Caco-2 (cell line): ENCODE results near the gene GALNT18. TPM values are rescaled to one million over a fixed set of nuclear protein-coding genes. Genes with fewer than 3 reads are reported as not detected.

Experiments
- BruUV-seq: library from RNA; stranded (reverse); fragments of 400-500 nt; replicated peaks from 2 replicates; lab custom pipeline; 2021; lab: Mats Ljungman, UMichigan
- CTCF ChIA-PET: fragments of 300-600 bp; sonication (Branson Sonifier 250); formaldehyde crosslinking; loops from one replicate; lab custom pipeline; 2022; ENCODE audit warnings: antibody characterized with exemption; lab: Charles Lee
- POLR2A ChIA-PET: fragments of 300-600 bp; sonication (Branson Sonifier 250); formaldehyde crosslinking; loops from one replicate; lab custom pipeline; 2022; ENCODE audit warnings: antibody characterized with exemption; lab: Charles Lee
- DNase-seq, 2 experiments: peaks; one replicate each; pipeline versions ENCODE4 v3.0.0 to v3.0.0-alpha.2; 2020 to 2022
- H3K27me3 ChIP-seq: replicated peaks from 2 replicates; pipeline ENCODE4 v1.6.0; 2011; ENCODE audit warnings: low read length; ENCODE audit not compliant: control insufficient read depth, insufficient read depth
- H3K36me3 ChIP-seq: 2 replicates; pipeline ENCODE4 v1.5.1; 2011; ENCODE audit warnings: low read length; ENCODE audit not compliant: control insufficient read depth, insufficient read depth
- H3K4me1 ChIP-seq: fragments of 250-450 bp; sonication (Bioruptor Pico); 2 replicates; pipeline ENCODE4 v1.5.1; 2020; ENCODE audit warnings: mild to moderate bottlenecking
- H3K4me3 ChIP-seq: 2 replicates; pipeline ENCODE4 v1.5.1; 2011; ENCODE audit warnings: low read depth, mild to moderate bottlenecking, control low read depth, low read length
- H3K9me3 ChIP-seq: fragments of 250-450 bp; sonication (Bioruptor Pico); 2 replicates; pipeline ENCODE4 v1.5.1; 2020; ENCODE audit warnings: mild to moderate bottlenecking, moderate library complexity
- H3K27ac Mint-ChIP-seq: one replicate; pipeline ENCODE4 v1.8.0; 2022; ENCODE audit warnings: mixed read lengths; ENCODE audit not compliant: unreplicated experiment
- H3K27me3 Mint-ChIP-seq: one replicate; pipeline ENCODE4 v1.8.0; 2022; ENCODE audit warnings: mixed read lengths; ENCODE audit not compliant: insufficient read depth, unreplicated experiment
- H3K36me3 Mint-ChIP-seq: one replicate; pipeline ENCODE4 v1.8.0; 2022; ENCODE audit warnings: mild to moderate bottlenecking, mixed read lengths; ENCODE audit not compliant: insufficient read depth, unreplicated experiment
- H3K4me1 Mint-ChIP-seq: one replicate; pipeline ENCODE4 v1.8.0; 2022; ENCODE audit warnings: low read depth, mixed read lengths; ENCODE audit not compliant: unreplicated experiment
- H3K4me3 Mint-ChIP-seq: one replicate; pipeline ENCODE4 v1.8.0; 2022; ENCODE audit warnings: mild to moderate bottlenecking, moderate library complexity, mixed read lengths; ENCODE audit not compliant: unreplicated experiment
- H3K9me3 Mint-ChIP-seq: one replicate; pipeline ENCODE4 v1.8.0; 2022; ENCODE audit warnings: mixed read lengths; ENCODE audit not compliant: unreplicated experiment
- CTCF ChIP-seq, 2 experiments: fragments of 200-600 bp in 1 of 2; IDR thresholded peaks; 1 replicate in 1 of 2; 2 replicates in 1 of 2; pipeline versions ENCODE4 v1.5.1 to v1.8.0; 2011 to 2022; ENCODE audit warnings: antibody characterized with exemption in 1 of 2, control low read depth in 1 of 2, inconsistent platforms in 1 of 2, low read depth in 1 of 2, low read length in 1 of 2, mild to moderate bottlenecking in 1 of 2, moderate library complexity in 1 of 2; ENCODE audit not compliant: insufficient read depth in 1 of 2, severe bottlenecking in 1 of 2, unreplicated experiment in 1 of 2
- intact Hi-C: fragments of 100-400 bp; cut with micrococcal nuclease; formaldehyde crosslinking; loops from one replicate; pipeline ENCODE4 v1.10.0; 2022; ENCODE audit not compliant: unreplicated experiment
- total RNA-seq: library from RNA; stranded (reverse); gene quantifications from 2 replicates; pipeline ENCODE4 v1.2.3, GENCODE V29; 2022

The GALNT18 gene
- total RNA-seq, 1 experiment from 2014 or later, result 0.43 TPM

- Mint-ChIP-seq H3K4me1 (no peaks in the 10 kb centered on the region), H3K36me3 (no peaks in the 10 kb centered on the region), H3K9me3 (peaks cover 2% of the 10 kb centered on the region), H3K4me3 (no peak overlapping the region), H3K27ac (no peak overlapping the region), H3K27me3 (peaks cover 16% of the 10 kb centered on the region)
- ChIA-PET POLR2A (no interaction called here), CTCF (interaction anchor here (0.6 kb wide), 1 partner anchor 399 kb away, joined by 3 read pairs; no protein-coding TSS in a partner anchor)
- Histone ChIP-seq H3K9me3 (no peaks in the 10 kb centered on the region), H3K4me3 (no peak overlapping the region), H3K4me1 (no peaks in the 10 kb centered on the region), H3K36me3 (no peaks in the 10 kb centered on the region), H3K27me3 (peaks cover 1% of the 10 kb centered on the region; the same call in 1 of the 2 replicates)
- DNase-seq, result no peak
- no peak for TF ChIP-seq CTCF (IDR thresholded peaks at IDR 0.05; ENCODE audit: insufficient read depth in 1 of 2, low read depth in 1 of 2, low read length in 1 of 2, severe bottlenecking in 1 of 2, unreplicated experiment in 1 of 2)
- no TSS peak for BruUV-seq
- intact Hi-C loops, result no loop called here
These were observed 247.3 kb downstream of the GALNT18 start for GRCh38 chr11:11374358-11375148.

GRCh38 chr11:11373934-11374333 is 247.9 kb downstream of the GALNT18 start:
- peaks cover 1% of the 10 kb centered on the region; the same call in 1 of the 2 replicates for H3K27me3 ChIP-seq
- H3K4me1 ChIP-seq, result no peaks in the 10 kb centered on the region
- no peaks in the 10 kb centered on the region for H3K36me3 ChIP-seq
- no peak overlapping the region for H3K27ac Mint-ChIP-seq
- no peak for TF ChIP-seq CTCF (IDR thresholded peaks at IDR 0.05; ENCODE audit: insufficient read depth in 1 of 2, low read depth in 1 of 2, low read length in 1 of 2, severe bottlenecking in 1 of 2, unreplicated experiment in 1 of 2)
- H3K9me3 ChIP-seq, result no peaks in the 10 kb centered on the region
- H3K36me3 Mint-ChIP-seq, result no peaks in the 10 kb centered on the region
- no peaks in the 10 kb centered on the region for H3K4me1 Mint-ChIP-seq
- CTCF ChIA-PET, result no interaction called here
- H3K9me3 Mint-ChIP-seq, result peaks cover 8% of the 10 kb centered on the region
- no peak overlapping the region for H3K4me3 Mint-ChIP-seq
- POLR2A ChIA-PET, result no interaction called here
- intact Hi-C loops, result no loop called here
- H3K27me3 Mint-ChIP-seq, result peaks cover 21% of the 10 kb centered on the region
- no peak overlapping the region for H3K4me3 ChIP-seq
- BruUV-seq, result no TSS peak
- no peak for DNase-seq

- Histone ChIP-seq H3K4me3 (no peak overlapping the region), H3K4me1 (no peaks in the 10 kb centered on the region), H3K9me3 (0 out of 2 replicates have a peak, but pooled peaks cover 7% of the 10 kb centered on the region), H3K36me3 (no peaks in the 10 kb centered on the region), H3K27me3 (peaks cover 1% of the 10 kb centered on the region; the same call in 1 of the 2 replicates)
- intact Hi-C loops, result no loop called here
- H3K4me3 Mint-ChIP-seq, result no peak overlapping the region
- peaks cover 23% of the 10 kb centered on the region for H3K27me3 Mint-ChIP-seq
- no peak for DNase-seq
- ChIA-PET POLR2A (no interaction called here), CTCF (no interaction called here)
- no TSS peak for BruUV-seq
- H3K36me3 Mint-ChIP-seq, result no peaks in the 10 kb centered on the region
- peaks cover 21% of the 10 kb centered on the region for H3K9me3 Mint-ChIP-seq
- TF ChIP-seq CTCF (IDR thresholded peaks at IDR 0.05; ENCODE audit: insufficient read depth in 1 of 2, low read depth in 1 of 2, low read length in 1 of 2, severe bottlenecking in 1 of 2, unreplicated experiment in 1 of 2), result no peak
- H3K27ac Mint-ChIP-seq, result no peak overlapping the region
- H3K4me1 Mint-ChIP-seq, result no peaks in the 10 kb centered on the region
These were observed 249.3 kb downstream of the GALNT18 start for GRCh38 chr11:11372461-11372860.
